HG02885 (cell line): ENCODE measurements around the gene SLC25A6.
"Not testable (repeated sequence)": the region's sequence is repeated elsewhere in the genome, so short reads cannot be mapped to it uniquely, and the experiment has no call there.

Experiments
- ATAC-seq: cut with Tn5 transposase; IDR thresholded peaks from one replicate; pipeline ENCODE4 v1.9.1; 2021; ENCODE audit warnings: mild to moderate bottlenecking; ENCODE audit not compliant: unreplicated experiment, poor library complexity

SLC25A6 gene

GRCh38 chrX:1416327-1416784, 24.4 kb upstream of the SLC25A6 start:
- ATAC-seq, result no peak

GRCh38 chrX:1412551-1413161, 20.7 kb upstream of the SLC25A6 start:
- no peak for ATAC-seq

GRCh38 chrX:1411326-1411725, 19.4 kb upstream of the SLC25A6 start:
- no peak for ATAC-seq

- ATAC-seq, result no peak
Observed at GRCh38 chrX:1407035-1407434, 15.1 kb upstream of the SLC25A6 start.

GRCh38 chrX:1405769-1406168, 13.9 kb upstream of the SLC25A6 start:
- not testable (repeated sequence) for ATAC-seq

- ATAC-seq, result not testable (repeated sequence)
Observed at GRCh38 chrX:1403867-1404266, 12.0 kb upstream of the SLC25A6 start.

- no peak for ATAC-seq
Observed at GRCh38 chrX:1403228-1403627, 11.3 kb upstream of the SLC25A6 start.

- no peak for ATAC-seq
Observed at GRCh38 chrX:1401611-1402430, 9.9 kb upstream of the SLC25A6 start.

- ATAC-seq, result no peak
Observed at GRCh38 chrX:1400742-1401471, 9.0 kb upstream of the SLC25A6 start.

GRCh38 chrX:1400049-1400448, 8.1 kb upstream of the SLC25A6 start:
- ATAC-seq, result no peak

GRCh38 chrX:1398431-1399340, 6.8 kb upstream of the SLC25A6 start:
- no peak for ATAC-seq

GRCh38 chrX:1397441-1398270, 5.7 kb upstream of the SLC25A6 start:
- ATAC-seq, result no peak

- no peak for ATAC-seq
Observed at GRCh38 chrX:1397001-1397400, 5.1 kb upstream of the SLC25A6 start.

- ATAC-seq, result no peak
Observed at GRCh38 chrX:1395646-1396216, 3.8 kb upstream of the SLC25A6 start.

GRCh38 chrX:1394731-1395501, 3.0 kb upstream of the SLC25A6 start:
- no peak for ATAC-seq

GRCh38 chrX:1393871-1394615, 2.1 kb upstream of the SLC25A6 start:
- no peak for ATAC-seq

GRCh38 chrX:1392376-1393068, 609 bp upstream of the SLC25A6 start:
- peak; percentile 27 for ATAC-seq
